Heart left ventricle (tissue), 13 donors: ENCODE results near the gene MEGF11.

Experiments used
- CTCF ChIP-seq, 12 donors: fragments of 200-600 bp; sonication (generic) in 4 of 12; IDR thresholded peaks; one replicate each; pipeline versions ENCODE4 v1.5.0 to v1.8.0; 2018 to 2022; ENCODE audit warnings: antibody characterized with exemption in 12 of 12, mild to moderate bottlenecking in 5 of 12
- POLR2A ChIP-seq, 2 donors: fragments of 450-650 bp; IDR thresholded peaks; one replicate each; pipeline ENCODE4 v1.6.1; 2017; ENCODE audit warnings: antibody characterized with exemption in 2 of 2, mild to moderate bottlenecking in 2 of 2, moderate library complexity in 2 of 2
- donor health status: ischemic (EF 13 %, LVEDD 7.1; RV severe dilation, severe dysfunction).
- donor health status: DM: no; HTN: yes; CAD: no.
- donor health status: DM: no; HTN: no; CAD: no.
- donor health status: ischemic (EF 25% LVEDD 6.9; RV normal size, moderate dysfunction).
- donor health status: ischemic (EF 25% LVEDD 5.7; RV mildly dilated, moderate dysfunction).
- donor health status: ischemic (EF 35%, LVEDD 5.7; RV mildly dilated, moderate dysfunction).
- donor health status: nonischemic (EF 11% LVEDD 7.7; RV severe dilation, severe dysfunction).
- donor health status: DM: yes; HTN: yes; CAD: no.
- donor health status: PGD.
- donor health status: ischemic (EF 29% LVEDD 5.4; RV normal size, mild dysfunction).
- donor health status: nonischemic (EF 23%, LVEDD 6.1; RV moderate dilation, normal function).

- no peak for TF ChIP-seq CTCF (IDR thresholded peaks at IDR 0.05)
- no peak for TF ChIP-seq POLR2A (IDR thresholded peaks at IDR 0.05)
Measured at GRCh38 chr15:66278056-66278455, 24.5 kb upstream of the MEGF11 start.
